Measurements from ENCODE around the gene SEC31B.

SEC31B gene, protein sequence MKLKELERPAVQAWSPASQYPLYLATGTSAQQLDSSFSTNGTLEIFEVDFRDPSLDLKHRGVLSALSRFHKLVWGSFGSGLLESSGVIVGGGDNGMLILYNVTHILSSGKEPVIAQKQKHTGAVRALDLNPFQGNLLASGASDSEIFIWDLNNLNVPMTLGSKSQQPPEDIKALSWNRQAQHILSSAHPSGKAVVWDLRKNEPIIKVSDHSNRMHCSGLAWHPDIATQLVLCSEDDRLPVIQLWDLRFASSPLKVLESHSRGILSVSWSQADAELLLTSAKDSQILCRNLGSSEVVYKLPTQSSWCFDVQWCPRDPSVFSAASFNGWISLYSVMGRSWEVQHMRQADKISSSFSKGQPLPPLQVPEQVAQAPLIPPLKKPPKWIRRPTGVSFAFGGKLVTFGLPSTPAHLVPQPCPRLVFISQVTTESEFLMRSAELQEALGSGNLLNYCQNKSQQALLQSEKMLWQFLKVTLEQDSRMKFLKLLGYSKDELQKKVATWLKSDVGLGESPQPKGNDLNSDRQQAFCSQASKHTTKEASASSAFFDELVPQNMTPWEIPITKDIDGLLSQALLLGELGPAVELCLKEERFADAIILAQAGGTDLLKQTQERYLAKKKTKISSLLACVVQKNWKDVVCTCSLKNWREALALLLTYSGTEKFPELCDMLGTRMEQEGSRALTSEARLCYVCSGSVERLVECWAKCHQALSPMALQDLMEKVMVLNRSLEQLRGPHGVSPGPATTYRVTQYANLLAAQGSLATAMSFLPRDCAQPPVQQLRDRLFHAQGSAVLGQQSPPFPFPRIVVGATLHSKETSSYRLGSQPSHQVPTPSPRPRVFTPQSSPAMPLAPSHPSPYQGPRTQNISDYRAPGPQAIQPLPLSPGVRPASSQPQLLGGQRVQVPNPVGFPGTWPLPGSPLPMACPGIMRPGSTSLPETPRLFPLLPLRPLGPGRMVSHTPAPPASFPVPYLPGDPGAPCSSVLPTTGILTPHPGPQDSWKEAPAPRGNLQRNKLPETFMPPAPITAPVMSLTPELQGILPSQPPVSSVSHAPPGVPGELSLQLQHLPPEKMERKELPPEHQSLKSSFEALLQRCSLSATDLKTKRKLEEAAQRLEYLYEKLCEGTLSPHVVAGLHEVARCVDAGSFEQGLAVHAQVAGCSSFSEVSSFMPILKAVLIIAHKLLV
- 7.1 to 93.2 (median 43.0) reads per million in 3 experiments for total RNA-seq

DNA sequence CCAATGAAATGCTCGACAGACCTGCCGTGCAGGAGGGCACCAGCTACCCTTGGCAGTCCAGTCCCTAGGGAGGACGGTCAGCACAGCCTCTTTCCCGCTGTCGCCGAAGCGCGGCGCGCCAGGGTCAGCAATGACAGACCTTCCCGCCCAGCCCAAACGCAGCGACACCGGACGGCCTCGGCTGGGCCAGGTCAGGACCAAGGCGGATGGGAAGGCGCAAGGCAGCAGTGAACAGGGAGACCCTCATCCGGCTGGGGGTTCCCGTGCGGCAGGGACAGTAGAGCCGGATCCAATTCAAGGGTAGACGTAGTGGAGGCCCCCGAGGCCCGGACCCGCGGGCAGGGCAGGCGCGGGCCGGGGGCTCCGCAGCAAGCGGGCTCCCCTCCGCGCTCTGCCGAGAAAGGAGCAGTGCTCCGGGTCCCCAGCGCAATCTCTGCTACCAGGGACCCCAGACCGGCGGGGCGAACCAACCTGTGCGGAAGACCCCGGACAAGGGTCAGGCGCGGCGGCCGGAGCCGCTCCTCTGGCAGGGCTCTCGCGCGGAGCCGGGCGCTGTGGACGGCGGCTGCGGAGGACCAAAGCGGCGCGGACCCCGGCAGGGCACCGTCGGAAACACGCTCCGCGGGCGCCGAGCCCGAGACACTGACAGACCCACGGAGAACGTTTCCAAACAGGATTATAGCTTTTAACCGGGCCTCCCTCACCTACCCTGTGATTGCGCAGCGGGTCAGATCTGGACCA lies at the start of gene SEC31B:
TSS of gene SEC31B (minus strand) at position 551 of the 741 bp plus-strand sequence. CDS start 2,909 bp downstream, outside the sequence.
- DNase-seq: no peak

DNA sequence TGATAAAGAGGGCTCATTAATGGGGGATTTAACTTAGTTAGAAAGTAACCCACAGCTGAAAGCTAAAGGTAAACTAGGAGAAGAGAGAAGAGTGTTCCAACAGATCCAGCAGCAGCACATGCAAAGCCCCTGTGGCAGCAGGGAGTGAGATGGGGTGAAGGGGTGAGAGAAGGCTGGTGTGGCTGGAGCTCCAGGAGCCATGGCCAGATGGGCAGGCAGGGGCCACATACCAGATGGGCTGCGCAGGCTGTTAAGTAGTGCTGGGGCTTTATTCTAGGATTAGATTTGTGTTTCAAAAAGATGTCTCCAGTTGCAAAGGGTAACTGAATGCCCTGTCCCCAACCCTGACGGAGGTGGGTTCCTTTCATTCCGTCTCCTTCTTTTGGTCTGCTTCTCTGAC lies 49.3 kb upstream of the SEC31B start:
- DNase-seq: no peak

DNA sequence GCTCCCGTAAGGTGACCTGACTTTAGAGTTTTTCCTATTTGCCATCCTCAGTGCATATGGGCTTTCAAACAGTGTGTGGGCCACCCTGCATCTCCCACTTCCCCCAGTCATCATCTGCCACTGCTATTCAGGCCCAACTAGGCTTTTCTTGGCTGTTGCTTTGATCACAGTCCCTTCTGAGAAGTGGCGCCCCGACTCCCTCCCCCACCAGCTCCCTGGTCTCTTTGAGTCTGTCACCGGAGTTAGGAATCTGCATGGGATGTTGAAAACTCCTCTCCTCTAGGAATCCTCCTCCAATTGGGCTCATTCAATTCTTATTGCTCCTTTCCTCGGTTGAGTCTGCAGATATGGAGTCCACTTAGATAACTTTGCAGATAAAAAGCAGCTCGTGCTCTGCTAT lies 48.2 kb upstream of the SEC31B start:
- no peak for DNase-seq

DNA sequence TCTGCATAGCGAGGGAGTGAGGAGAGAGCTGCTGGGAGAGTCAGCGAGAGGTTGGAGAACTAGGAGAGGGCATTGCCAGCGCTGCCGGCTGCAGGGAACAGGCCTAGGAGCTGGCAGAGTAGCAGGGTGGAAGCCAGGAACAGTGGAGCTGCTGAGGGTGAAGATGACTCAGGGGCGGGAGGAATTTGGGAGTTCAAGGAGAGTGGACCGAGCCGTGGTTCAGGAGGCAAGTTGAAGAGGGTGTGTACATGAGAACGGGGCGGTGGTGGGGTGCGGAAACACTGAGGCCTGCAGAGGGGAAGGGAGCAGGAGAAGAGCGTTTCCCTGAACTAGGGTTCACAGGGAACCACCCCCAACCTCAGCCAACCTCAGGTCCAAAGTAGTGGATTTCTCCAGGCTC lies 47.6 kb upstream of the SEC31B start:
- no peak for DNase-seq

DNA sequence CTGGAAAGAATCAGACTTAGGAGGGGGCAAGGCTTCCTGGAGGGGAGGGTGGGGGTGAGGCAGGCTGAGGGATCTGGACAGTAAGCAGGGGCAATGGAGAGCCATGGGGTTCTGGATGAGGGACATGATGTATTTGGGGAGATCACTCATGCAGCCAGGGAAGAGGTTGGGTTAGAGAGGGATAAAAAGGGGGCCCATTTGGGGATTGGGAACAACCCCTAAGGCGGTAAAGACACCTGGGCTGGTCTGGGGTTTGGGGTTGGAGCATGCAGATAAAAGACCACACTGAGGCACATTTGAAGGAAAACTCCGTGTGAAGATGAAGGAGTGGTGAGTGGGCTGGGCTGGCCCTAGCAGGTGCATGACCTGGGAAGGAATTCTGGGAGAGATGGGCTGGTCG lies 46.9 kb upstream of the SEC31B start:
- DNase-seq: no peak

DNA sequence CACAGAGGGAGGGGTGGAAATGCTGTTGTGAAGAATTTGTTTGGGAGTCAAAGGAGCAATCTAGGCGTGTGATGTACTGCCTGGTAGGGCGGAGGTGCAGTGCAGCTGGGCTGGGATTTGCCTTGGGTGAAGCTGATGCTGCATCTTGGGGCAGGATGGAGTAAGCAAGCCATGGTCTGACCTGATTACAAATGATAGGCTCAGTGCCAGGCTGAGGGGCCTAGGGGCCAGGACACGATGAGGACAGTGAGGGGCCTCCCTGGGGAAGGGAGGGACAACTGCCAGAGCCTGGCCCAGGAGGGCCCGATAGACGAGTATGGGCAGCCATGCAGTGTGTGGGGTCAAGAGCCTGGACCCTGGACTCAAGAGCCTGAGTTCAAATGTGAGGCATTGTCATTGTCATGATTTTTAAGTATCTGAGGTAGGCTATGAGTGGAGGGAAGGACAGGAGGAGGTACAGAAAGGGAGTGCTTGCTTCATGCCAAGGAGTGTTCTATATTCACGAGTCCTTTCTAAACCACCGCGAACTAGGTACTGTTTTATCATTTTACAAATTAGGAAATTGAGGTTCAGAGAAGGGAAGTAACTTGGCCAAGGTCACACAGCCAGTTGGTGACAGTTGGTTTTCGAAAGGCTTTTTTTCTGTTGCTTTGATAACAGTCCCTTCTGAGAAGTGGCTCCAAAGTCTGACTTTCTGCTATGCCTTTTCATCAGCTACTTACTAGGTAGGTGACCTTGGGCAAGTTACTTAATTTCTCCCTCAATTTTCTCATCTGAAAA lies 45.7 kb upstream of the SEC31B start:
- DNase-seq: no peak

DNA sequence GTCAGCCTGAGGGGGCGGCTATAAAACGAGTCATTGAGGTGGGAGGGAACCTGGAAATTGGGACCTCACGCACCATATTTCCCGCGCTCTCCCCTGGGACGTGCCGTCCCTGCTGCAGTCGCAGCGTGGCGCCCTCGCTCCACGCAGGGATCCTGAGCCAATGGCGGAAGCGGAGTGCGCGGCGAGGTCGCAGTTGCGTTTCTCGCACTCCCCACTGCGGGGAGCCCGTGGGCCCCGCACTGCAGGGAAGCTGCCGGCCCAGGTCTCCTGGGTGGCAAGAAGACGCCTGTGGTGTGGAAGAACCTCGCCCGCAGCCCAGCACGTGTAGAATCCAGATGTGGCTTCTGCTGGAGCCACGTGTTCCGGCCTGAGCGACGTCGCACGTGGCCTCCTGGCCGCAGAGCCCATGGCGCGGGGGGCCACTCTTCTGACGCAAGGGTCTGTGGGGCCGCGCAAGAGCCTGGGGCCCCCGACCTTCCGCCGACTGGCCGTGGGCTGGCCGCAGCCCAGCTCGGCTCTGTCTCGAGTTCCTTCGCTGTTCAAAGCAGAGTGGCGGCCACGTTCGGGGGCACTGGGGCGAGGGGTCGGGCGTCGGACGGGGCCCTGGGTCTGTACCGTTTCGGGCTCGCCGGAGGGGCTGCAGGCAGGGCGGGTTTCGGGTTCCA lies 42.5 kb upstream of the SEC31B start:
- DNase-seq: peak; percentile 73

DNA sequence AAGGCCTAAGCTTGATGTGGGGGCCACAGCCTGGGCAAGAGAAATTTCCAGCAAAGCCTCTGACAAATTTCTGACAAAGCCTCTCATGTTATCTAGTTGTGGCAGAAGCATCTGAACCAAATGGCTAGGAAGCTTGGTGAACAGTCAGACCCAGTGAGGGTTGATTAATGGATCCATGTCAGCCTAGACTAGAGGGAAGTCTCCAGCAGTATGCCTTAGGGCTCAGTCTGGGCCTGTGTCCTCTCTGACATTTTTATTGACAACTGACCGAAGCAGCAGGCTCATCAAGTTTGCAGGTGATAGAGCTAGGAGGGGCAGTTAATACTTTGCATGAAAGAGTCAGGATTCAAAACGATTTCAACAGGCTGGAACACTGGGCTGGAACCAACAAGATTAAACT lies 41.3 kb upstream of the SEC31B start:
- no peak for DNase-seq

DNA sequence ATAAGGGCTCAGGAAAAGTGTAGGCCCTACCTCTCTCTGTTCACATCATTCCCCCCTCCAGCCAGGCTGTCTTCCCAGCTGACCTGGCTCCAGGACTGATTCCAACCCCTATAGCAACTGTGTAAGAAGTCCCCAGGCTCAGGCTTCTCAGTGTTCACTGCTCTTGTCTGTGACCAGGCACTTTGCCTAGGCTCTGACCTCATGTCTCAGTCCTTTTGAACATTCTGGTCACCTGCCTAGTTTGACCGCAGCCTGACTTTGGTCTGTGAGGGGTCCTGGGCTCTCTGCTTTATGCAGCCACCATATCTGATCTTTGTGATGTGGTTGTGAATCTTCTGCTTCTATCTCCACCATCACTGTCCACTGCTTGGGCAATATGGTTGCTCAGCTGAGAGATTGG lies 40.6 kb upstream of the SEC31B start:
- DNase-seq: no peak

DNA sequence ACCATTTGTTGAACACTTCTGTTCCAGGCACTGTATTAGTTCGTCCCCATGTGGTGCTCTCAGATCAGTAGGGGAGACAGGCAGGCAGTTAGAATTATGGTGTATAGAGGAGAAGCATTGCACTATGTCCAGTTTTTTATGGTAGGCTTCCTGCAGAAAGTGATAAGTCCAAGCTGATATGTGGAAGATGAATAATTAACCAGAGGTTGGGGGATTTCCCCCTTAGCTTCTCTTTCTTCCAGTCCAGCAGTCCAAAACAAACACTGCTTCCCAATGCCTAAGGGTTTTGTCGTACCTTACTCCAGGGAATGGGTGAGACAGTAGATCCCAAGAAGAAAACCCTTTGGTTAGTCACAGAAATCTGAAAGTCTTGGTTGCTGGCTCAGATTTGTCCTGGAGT lies 35.2 kb upstream of the SEC31B start:
- no peak for DNase-seq

DNA sequence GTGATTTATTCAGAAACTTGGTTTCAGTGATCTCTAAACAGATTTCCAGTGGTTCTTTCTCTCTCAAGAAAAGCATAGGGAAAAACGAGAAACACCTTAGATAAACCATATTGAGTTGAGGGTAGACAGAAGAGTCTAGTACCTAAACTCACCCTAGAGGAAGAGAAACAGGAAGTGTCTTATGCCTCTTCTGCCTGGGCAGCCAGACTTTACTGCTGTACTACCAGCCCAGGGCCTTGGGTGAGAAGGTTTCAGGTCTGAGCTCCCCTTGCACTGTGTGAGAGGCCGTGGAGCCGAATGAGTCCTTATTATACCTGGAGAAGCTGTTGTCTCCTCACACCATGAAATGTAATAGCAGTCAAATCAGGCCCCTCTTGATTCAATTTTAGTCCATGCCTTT lies 34.3 kb upstream of the SEC31B start:
- no peak for DNase-seq

DNA sequence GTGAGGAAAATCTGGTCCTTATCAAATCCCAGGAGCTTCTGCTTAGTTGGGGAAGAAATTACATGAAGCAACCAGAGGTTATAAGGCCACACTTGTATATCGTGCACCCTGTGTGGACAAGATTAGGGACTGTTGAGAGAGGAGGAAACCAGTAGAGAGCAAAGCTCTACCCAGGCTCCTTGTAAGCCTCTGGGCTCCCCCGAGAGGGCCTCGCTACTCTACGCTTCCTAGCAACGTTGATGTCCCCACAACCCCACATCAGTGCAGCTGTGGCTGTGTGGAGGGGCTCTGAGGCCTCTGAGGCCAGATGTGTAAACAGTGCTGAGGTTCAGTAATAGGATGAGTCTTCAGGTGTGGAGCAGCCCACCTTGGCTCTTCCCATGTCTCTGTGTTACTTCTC lies 32.1 kb upstream of the SEC31B start:
- DNase-seq: no peak

DNA sequence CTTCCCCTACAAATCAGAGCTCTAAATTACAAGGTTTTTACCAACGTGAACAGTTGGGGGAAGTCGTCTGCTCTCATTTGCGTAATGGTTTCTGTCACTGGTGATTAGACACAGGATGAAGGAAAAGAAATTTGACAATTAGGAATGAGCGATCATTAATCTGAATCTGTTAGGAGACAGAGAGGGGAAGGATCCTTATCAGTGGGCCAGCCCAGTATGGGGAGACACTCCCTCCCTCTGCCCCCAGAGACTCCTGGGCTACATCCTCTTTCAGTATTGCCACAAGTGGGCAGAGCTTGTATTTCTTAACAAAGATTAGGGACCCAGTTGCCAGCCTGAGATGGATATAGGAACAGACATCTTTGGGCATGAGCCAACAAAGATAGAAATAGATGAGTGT lies 31.5 kb upstream of the SEC31B start:
- no peak for DNase-seq

DNA sequence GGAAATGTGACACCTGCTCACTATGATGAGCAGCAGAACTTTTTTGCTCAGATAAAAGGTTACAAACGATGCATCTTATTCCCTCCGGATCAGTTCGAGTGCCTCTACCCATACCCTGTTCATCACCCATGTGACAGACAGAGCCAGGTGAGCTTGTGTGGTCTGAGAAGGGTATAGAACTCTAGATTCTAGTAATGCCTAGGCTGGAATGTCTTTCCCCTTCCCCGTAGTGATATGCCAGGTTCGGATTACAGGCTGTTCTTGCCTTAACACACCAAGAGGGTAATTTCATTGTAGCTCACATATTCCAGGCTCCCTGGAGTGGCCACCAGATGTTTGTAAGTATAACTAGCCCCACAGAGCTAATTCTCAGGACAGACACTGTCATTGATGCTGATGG lies 25.3 kb upstream of the SEC31B start:
- DNase-seq: no peak

DNA sequence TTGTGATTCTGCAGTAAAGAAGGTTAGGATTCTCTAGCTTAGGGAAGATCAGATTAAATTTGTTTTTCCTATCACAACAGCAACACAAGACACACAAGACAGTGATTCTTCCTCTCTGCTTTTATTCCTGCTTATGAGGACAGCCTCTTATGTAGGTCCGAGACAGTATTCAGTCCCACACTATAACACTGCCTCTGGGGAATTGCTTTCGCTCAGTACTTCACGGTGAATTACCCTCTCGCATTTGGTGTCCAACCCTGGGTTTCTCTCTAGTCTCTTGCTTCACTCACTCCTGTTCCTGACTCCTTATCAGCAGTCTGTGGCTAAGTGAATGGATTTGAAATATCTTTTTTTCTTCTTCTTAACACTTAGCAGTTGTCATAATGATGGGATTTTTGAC lies 17.8 kb upstream of the SEC31B start:
- DNase-seq: no peak

DNA sequence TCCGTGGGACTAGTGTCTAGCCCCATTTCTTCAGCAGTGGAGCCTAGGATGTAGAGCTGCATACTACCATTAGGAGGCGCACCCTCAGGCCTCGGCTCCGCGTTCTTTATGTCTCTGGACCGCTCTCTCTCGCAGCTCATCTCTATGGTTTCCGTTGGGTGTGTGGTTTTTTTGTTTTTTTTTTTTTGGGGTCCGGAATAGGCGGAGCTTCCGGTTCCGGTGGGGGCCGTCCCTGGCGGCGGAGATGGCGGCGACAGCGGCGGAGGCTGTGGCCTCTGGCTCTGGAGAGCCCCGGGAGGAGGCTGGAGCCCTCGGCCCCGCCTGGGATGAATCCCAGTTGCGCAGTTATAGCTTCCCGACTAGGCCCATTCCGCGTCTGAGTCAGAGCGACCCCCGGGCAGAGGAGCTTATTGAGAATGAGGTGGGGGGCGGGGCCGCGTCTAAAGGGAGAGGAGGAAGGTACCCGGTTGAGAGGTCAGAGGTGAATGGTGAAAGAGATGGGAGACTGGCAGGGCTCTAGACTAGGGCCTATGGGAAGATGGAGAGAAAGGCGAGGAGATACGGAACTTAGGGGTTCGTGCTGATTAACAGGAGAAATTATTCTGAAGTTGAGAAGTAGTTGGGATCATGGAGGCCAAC lies 16.2 kb upstream of the SEC31B start, which contains the start of gene HIF1AN:
TSS of gene HIF1AN (plus strand) at position 229 of the 639 bp plus-strand sequence. CDS start at position 245, 16 bp downstream.
- peak; percentile 91 for DNase-seq

DNA sequence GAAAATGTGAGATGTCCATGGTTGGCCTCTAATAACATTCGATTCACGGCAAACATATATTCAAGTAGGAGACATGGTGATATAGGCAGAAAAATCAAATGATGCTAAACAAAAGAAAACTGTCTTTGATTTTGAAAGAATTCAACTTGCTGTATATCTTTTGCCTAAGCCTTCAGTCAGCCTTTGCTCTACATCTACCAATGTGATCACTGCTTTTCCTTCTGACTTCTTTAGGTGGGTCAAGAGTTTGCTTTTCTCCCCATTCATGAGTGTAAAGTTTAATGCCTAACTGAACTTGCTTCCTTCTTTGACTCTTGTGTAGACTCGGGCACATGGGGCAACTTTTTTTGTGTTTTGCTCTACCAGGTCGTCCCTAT lies 15.7 kb upstream of the SEC31B start:
- DNase-seq: no peak

DNA sequence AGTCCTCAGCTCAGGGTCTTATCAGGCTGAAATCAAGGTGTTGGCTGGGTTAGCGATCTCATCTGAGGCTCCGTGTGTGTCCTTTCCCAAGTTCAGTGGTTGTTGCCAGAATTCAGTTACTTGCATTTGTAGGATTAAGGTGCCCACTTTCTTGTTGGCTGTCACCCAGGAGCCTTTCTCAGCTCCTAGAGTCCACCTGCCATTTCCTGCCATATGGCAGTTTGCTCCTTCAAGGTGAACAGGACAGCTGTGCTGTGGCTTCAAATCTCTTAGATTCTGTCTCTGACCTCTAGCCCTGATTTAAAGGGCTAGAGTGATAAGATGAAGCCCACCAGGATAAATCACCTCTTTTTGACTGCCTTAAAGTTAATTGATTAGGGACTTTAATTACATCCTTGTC lies 15.1 kb upstream of the SEC31B start:
- no peak for DNase-seq

DNA sequence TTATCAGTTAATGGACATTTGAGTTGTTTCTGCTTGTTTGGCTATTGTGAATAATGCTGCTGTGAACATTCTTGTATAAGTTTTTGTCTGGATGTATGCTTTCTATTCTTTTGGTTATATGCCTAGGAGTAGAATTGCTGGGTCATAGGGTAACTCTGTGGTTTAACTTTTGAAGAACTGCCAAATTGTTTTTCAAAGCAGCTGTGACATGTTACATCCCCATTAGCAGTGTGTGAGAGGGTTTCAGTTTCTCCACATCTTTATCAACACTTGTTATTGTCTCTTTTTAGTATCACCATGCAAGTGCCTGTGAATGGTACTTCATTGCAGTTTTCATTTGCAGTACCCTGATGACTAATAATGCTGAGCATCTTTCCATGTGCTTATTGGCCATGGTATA lies 12.1 kb upstream of the SEC31B start:
- DNase-seq: no peak

DNA sequence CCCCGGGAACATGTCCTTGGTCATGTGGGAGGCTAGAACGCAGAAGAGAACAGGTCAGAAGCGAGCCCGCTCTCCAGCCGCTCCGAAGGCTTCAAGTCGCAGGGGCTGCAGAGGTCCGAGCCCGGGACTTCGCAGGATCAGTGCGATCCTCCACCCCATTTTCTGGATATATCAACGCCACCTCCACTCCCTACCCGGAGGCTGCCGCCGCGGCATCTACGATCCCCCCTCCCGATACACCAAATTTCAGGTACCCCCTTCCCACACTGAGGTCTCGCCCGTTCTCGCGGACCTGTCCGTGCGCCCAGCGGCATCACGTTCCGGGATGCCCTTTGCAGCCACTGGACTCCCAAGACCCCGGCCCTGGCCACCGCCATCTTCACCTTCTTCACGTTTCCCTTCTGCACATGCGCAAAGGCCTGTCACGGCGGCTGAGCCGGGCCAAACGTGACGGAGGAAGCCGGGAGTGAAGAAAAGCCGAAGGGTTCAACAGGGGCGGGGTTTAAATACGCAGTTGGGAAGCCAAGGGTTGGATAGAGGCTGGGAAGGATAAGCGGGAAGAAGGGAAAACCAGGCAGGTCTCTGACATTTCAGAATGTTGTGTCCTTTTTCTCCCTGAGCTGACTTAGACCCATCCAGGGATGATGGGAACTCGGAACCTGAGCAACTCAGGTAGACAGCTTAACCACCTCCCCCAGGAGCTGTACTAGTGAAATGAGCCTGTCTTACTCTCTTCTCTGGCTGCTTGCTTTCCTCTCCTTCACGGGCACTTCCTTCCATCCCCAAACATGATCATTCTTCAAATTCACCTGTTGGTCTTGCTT lies 10.0 kb upstream of the SEC31B start, which contains the start of gene NDUFB8:
TSS of gene NDUFB8 (minus strand) at position 397 of the 824 bp plus-strand sequence. CDS start at position 377, 20 bp downstream.
- DNase-seq: peak; percentile 84

Data from central memory CD4-positive, alpha-beta T cell (primary cell).